Thyroid gland (tissue), 4 donors: ENCODE data around the gene KIRREL3.

Experiments used
- CTCF ChIP-seq, 6 experiments: fragments of 200-600 bp in 3 of 6; fragments of 450-650 bp in 3 of 6; sonication (generic) in 3 of 6; IDR thresholded peaks; one replicate each; pipeline ENCODE4 v1.5.1; 2016 to 2019; ENCODE audit warnings: antibody characterized with exemption in 6 of 6, mild to moderate bottlenecking in 2 of 6, inconsistent platforms in 1 of 6, moderate library complexity in 1 of 6
- POLR2A ChIP-seq, 2 donors: fragments of 450-650 bp; IDR thresholded peaks; one replicate each; pipeline ENCODE4 v1.6.1; 2017; ENCODE audit warnings: antibody characterized with exemption in 2 of 2, mild to moderate bottlenecking in 2 of 2, moderate library complexity in 1 of 2

GRCh38 chr11:126498281-126498680 is 502.3 kb downstream of the KIRREL3 start:
- no peak for TF ChIP-seq CTCF (IDR thresholded peaks at IDR 0.05)
- no peak for TF ChIP-seq POLR2A (IDR thresholded peaks at IDR 0.05)
